ENCODE measurements around the gene ZBTB14.

- TF ChIP-seq BHLHE40 (IDR thresholded peaks at IDR 0.05; ENCODE audit: borderline replicate concordance) (no peak), ARNT (IDR thresholded peaks at IDR 0.05) (no peak), FOXK2 (IDR thresholded peaks at IDR 0.05) (no peak)
Measured at GRCh38 chr18:5294113-5294456, 1.4 kb downstream of the ZBTB14 start.

All from HEK293T (cell line).